GM21367 (cell line): ENCODE data around the gene TACC3.

Experiments used
- ATAC-seq: cut with Tn5 transposase; IDR thresholded peaks from one replicate; pipeline ENCODE4 v1.9.1; 2021; ENCODE audit not compliant: unreplicated experiment

The TACC3 gene

GRCh38 chr4:1721666-1722550 lies 587 bp downstream of the TACC3 start:
- peak; percentile 1 for ATAC-seq

GRCh38 chr4:1722551-1723118 lies 1.3 kb downstream of the TACC3 start:
- no peak for ATAC-seq

DNA sequence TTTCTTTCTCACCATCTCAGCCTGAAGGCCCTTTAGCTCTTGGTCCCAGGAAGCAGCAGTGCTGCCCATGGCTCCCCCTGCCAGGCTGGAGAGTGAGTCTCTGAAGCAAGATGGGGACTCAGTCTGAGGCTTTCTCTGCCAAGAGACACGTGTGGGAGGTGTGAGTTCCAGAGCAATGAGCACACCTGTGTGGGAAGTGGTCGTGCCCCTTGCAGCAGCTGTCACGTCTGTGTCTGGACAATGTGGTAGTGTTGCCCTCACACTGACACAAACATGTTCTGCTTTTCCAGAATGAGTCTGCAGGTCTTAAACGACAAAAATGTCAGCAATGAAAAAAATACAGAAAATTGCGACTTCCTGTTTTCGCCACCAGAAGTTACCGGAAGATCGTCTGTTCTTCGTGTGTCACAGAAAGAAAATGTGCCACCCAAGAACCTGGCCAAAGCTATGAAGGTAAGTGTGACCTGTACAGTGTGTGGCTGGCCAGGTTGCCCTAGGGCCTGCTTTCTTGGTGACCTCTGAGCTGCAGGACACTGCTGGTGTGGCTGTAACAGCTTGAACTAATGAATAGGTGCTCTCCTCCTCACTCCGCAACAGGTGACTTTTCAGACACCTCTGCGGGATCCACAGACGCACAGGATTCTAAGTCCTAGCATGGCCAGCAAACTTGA lies 1.9 kb downstream of the TACC3 start:
- no peak for ATAC-seq

DNA sequence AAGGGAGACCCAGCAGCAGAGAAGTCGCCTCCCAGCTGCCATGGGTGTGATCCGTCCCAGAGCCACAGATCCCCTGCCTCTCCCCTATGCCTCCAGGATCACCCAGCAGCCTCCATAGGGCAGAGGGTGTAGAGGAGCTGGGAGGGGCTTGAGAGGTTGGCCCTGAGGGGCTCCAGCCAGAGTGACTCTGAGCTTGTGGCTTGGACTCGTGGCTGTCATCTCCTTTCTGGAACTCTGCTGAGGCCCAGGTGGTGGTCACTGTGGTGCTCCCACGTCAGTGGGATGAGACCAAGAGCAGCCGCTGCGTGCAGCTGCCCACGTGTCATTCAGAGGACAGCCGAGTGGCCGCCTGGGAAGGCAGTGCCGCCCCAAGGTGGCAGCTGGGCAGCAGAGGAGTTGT lies 4.2 kb downstream of the TACC3 start:
- ATAC-seq, result no peak

DNA sequence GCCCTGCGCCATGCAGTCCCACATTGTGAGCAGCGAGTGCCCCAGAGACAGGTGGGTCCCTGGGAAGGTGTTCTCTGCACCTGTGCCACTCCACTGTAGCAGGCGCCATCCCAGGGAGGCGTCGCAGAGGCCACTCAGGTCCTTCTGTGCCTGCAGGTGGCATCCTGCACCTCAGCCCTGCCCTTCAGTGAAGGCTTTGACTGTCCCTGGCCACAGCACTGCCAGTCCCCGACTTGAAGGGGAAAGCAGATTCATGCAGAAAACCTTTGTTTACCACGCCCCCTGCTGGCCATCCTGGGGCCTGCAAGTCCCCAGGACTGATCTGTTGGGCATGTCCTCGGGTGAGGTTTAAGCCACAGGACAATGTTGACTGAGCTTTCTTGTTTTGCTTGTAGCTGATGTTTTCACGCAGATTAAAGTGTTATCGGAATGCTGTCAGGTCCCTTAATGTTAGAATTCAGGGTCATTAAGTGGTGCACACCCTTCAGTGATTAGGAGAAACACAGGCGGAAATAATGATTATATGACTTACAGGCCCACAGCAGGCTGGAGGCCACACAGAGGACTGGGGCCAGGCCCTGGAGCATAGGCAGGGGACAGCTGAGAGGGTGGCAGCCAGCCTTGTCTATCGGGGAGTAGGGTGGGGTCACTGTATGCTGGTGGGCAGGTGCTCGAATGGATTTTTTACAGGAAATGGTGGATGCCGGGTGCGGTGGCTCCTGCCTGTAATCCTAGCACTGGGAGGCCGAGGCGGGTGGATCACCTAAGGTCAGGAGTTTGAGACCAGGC lies 5.0 kb downstream of the TACC3 start:
- ATAC-seq, result no peak

- no peak for ATAC-seq
These were observed 6.1 kb downstream of the TACC3 start for GRCh38 chr4:1727117-1728031.

DNA sequence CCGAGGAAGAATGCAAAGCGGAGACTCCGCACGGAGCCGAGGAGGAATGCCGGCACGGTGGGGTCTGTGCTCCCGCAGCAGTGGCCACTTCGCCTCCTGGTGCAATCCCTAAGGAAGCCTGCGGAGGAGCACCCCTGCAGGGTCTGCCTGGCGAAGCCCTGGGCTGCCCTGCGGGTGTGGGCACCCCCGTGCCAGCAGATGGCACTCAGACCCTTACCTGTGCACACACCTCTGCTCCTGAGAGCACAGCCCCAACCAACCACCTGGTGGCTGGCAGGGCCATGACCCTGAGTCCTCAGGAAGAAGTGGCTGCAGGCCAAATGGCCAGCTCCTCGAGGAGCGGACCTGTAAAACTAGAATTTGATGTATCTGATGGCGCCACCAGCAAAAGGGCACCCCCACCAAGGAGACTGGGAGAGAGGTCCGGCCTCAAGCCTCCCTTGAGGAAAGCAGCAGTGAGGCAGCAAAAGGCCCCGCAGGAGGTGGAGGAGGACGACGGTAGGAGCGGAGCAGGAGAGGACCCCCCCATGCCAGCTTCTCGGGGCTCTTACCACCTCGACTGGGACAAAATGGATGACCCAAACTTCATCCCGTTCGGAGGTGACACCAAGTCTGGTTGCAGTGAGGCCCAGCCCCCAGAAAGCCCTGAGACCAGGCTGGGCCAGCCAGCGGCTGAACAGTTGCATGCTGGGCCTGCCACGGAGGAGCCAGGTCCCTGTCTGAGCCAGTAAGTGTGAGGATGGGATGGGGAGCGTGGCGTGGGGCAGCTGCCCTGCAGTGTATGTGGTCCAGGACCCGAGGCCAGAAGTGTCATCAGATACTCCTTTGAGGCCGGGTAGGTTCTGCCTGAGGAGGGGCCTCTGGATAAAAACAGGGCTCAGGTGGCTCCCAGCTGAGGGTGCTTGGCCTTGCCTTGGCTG lies 7.0 kb downstream of the TACC3 start:
- ATAC-seq, result no peak

GRCh38 chr4:1730532-1731135 lies 9.3 kb downstream of the TACC3 start:
- ATAC-seq, result no peak

GRCh38 chr4:1731180-1731579 lies 9.9 kb downstream of the TACC3 start:
- no peak for ATAC-seq

- no peak for ATAC-seq
These were observed 11.6 kb downstream of the TACC3 start for GRCh38 chr4:1732911-1733310.

GRCh38 chr4:1735215-1735614 lies 13.9 kb downstream of the TACC3 start:
- ATAC-seq, result no peak

DNA sequence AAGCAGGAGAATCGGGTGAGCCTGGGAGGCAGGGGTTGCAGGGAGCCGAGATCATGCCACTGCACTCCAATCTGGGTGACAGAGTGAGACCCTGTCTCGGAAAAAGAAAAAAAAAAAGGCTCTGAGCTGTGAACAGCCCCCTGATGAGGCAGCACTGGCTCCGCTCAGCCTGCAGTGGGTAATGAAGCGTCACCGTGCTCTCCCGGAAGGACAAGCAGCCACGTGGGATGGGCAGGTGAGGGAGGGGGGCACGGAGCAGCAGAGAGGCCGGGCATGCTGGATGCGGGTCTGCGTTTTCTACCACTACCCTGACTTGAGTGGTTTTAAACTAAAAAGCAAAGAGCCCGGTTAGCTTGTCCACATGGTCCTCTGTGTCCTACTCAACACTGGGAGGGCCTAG lies 15.5 kb downstream of the TACC3 start:
- no peak for ATAC-seq

- ATAC-seq, result no peak
These were observed 16.3 kb downstream of the TACC3 start for GRCh38 chr4:1737666-1738065.

GRCh38 chr4:1738410-1738809 lies 17.1 kb downstream of the TACC3 start:
- no peak for ATAC-seq

- ATAC-seq, result no peak
These were observed 18.0 kb downstream of the TACC3 start for GRCh38 chr4:1739358-1739757.

DNA sequence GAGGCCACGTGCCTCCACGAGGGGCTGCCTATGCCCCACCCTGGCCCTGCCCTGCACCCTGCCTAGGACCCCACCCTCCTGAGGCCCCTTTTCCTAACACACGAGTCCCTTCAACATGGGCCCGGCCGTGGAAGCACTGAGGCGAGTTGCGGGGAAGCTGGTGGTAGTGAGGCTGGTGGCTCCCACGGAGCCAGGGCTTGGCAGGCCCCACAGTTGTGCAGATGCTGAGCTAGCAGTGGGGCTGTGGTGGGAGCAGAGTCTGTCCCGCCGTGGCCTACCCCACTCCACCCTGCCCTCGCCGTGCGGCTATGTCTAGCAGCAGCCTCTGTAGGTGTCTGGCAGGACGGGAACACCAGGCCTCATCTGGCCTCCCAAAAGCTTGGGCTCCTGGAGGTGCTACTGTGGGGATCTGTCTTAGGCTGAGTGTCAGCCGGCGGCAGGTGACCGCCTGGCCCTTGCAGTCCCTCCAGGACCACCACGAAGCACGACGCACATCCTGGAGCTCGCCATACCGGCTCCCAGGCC lies 18.8 kb downstream of the TACC3 start:
- ATAC-seq, result no peak

DNA sequence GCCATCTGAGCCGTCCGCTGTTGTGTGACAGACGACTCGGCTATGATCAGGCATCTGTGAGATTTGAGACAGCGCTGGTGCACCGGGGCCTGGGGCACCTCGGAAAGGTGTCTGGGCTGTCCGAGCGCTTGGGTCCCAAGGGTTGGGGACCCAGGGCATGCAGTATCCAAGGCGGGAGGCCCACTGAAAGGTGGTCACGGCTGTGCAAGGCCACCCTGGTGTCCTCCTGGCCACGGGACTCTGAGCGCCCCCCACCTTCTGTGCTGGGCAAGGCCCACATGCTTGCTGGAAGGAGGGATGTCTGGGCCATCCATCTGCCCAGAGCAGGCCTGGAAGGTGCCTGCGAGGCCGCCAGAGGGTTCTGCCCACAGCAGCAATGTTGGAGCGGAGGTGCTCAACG lies 19.9 kb downstream of the TACC3 start:
- no peak for ATAC-seq

DNA sequence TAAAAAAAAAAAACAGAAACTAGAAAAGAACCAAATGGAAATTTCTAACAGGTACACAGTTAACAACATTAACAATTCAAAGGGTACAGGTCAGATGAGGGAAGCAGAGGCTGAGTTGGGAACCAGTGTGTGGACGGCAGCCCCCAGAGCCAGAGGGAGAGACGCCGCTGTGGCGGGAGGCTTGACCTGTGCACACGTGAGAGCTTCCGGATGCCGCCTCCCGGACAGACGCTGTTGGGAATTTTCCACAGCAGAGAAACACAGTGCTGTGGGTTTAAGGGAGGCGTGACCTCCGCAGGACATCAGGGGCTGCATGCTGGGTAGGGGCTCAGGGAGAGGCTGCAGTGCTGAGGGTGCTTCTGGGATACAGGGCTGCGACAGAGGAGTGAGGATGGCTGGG lies 22.2 kb downstream of the TACC3 start:
- ATAC-seq, result no peak

GRCh38 chr4:1743975-1744374 lies 22.7 kb downstream of the TACC3 start:
- ATAC-seq, result no peak
